NT2/D1 (cell line): ENCODE measurements around the gene TSPAN8.
"Not testable (repeated sequence)": the region's sequence is repeated elsewhere in the genome, so short reads cannot be mapped to it uniquely, and the experiment has no call there.

Experiments used
- DNase-seq: peaks from one replicate; pipeline ENCODE4 v3.0.0-alpha.2; 2011; ENCODE audit warnings: low read depth, low spot score
- H3K27me3 ChIP-seq: 2 replicates; pipeline ENCODE4 v1.6.0; 2011; ENCODE audit warnings: mild to moderate bottlenecking; ENCODE audit not compliant: insufficient read length, insufficient read depth
- H3K36me3 ChIP-seq: 2 replicates; pipeline ENCODE4 v1.6.1; 2011; ENCODE audit warnings: mild to moderate bottlenecking, low read length, mixed read lengths; ENCODE audit not compliant: insufficient read depth, insufficient read length
- H3K4me1 ChIP-seq: 2 replicates; pipeline ENCODE4 v1.5.1; 2011; ENCODE audit not compliant: insufficient read depth, insufficient read length
- H3K4me3 ChIP-seq: 2 replicates; pipeline ENCODE4 v1.5.1; 2011; ENCODE audit warnings: low read depth; ENCODE audit not compliant: insufficient read length
- H3K9ac ChIP-seq: 2 replicates; pipeline ENCODE4 v1.6.0; 2011; ENCODE audit warnings: low read depth; ENCODE audit not compliant: insufficient read length
- H3K9me3 ChIP-seq: 2 replicates; pipeline ENCODE4 v1.5.1; 2011; ENCODE audit warnings: mild to moderate bottlenecking, low read length; ENCODE audit not compliant: insufficient read depth
- SUZ12 ChIP-seq: IDR thresholded peaks from 2 replicates; pipeline ENCODE4 v1.6.1; 2011; ENCODE audit not compliant: insufficient read length, insufficient read depth; ENCODE audit errors: extremely low read depth
- YY1 ChIP-seq: IDR thresholded peaks from 2 replicates; pipeline ENCODE4 v1.6.1; 2011; ENCODE audit not compliant: insufficient read length, insufficient read depth
- ZNF274 ChIP-seq: IDR thresholded peaks from 2 replicates; pipeline ENCODE4 v1.6.1; 2011; ENCODE audit warnings: mild to moderate bottlenecking, low read depth, low read length

Gene TSPAN8

DNA sequence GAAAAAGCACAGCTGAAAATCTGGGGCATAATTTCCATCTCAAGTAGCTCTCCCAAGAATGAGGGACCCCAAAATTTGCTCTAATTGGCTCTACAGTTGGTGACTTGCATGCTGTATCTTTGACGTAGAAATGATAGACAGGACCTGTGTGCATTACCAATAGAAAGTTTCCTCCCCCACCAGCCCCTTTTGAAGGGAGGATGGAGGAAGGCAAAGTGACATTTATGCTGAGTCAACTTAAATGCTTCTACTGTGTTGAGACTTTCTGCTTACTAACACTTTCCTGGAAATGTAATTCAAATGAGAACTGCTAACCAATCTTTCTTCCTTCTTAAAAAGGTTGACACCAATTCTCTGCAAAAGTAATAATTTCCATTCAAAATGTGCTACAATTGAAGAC is 31.9 kb downstream of the TSPAN8 start:
- no peak for TF ChIP-seq SUZ12
- TF ChIP-seq ZNF274 = no peak
- no peak for TF ChIP-seq YY1

GRCh38 chr12:71125515-71125914 is 32.3 kb downstream of the TSPAN8 start:
- Histone ChIP-seq H3K9ac (no peak overlapping the region), H3K9me3 (no peaks in the 10 kb centered on the region), H3K4me1 (no peaks in the 10 kb centered on the region), H3K27me3 (no peaks in the 10 kb centered on the region), H3K36me3 (no peaks in the 10 kb centered on the region), H3K4me3 (no peak overlapping the region)
- DNase-seq = no peak
- TF ChIP-seq SUZ12 (no peak), YY1 (no peak), ZNF274 (no peak)

More for the DNA sequence above, 31.9 kb downstream of the TSPAN8 start:
- no peak overlapping the region for H3K9ac ChIP-seq
- no peak overlapping the region for H3K4me3 ChIP-seq
- H3K9me3 ChIP-seq = no peaks in the 10 kb centered on the region
- H3K4me1 ChIP-seq = no peaks in the 10 kb centered on the region
- no peaks in the 10 kb centered on the region for H3K27me3 ChIP-seq
- no peaks in the 10 kb centered on the region for H3K36me3 ChIP-seq
- no peak for DNase-seq

- TF ChIP-seq YY1 (no peak), ZNF274 (no peak), SUZ12 (no peak)
- H3K4me1 ChIP-seq = no peaks in the 10 kb centered on the region
- no peak overlapping the region for H3K4me3 ChIP-seq
- DNase-seq = no peak
- no peaks in the 10 kb centered on the region for H3K27me3 ChIP-seq
- H3K9ac ChIP-seq = no peak overlapping the region
- H3K9me3 ChIP-seq = no peaks in the 10 kb centered on the region
- H3K36me3 ChIP-seq = no peaks in the 10 kb centered on the region
These were observed 32.9 kb downstream of the TSPAN8 start for GRCh38 chr12:71124835-71125460.

DNA sequence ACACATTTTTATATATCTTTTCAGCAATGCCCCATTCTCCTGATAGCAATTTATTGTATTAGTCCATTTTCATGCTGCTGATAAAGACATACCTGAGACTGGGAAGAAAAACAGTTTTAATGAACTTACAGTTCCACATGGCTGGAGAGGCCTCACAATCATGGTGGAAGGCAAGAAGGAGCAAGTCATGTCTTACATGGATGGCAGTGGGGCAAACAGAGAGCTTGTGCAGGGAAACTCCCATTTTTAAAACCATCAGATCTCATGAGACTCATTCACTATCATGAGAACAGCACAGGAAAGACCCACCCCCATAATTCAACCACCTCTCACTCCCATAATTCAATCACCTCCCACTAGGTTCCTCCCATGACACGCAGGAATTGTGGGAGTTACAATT is 44.7 kb downstream of the TSPAN8 start:
- not testable (repeated sequence) for H3K27me3 ChIP-seq, H3K4me1 ChIP-seq, H3K4me3 ChIP-seq, H3K9ac ChIP-seq, DNase-seq
- Histone ChIP-seq H3K36me3 (peaks cover 26% of the 10 kb centered on the region), H3K9me3 (peaks cover 35% of the 10 kb centered on the region)

DNA sequence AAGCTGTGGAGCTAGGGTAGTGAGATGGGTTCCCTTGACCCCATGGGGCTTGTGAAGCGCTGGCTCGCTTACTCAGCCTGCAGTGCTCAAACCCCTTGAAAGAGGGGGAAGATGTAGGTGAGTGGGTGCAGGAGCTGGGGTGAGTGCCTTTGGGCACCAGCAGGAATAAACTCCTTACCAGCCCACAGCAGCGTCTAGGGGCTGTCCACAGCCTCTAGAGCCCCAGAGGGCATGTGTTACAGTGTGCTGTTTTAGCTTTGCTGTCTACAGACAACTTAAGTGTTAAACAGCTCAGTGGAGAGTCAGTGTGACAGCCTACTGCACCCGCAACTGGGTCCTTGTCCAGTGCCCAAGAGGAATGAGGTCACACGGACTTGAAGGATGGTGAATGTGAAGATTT is 48.0 kb downstream of the TSPAN8 start:
- no peak for DNase-seq
- no peaks in the 10 kb centered on the region for H3K27me3 ChIP-seq
- H3K4me1 ChIP-seq = no peaks in the 10 kb centered on the region
- TF ChIP-seq YY1 (no peak), SUZ12 (no peak), ZNF274 (no peak)
- peaks cover 22% of the 10 kb centered on the region for H3K36me3 ChIP-seq
- no peak overlapping the region for H3K9ac ChIP-seq
- no peak overlapping the region for H3K4me3 ChIP-seq
- peaks cover 35% of the 10 kb centered on the region for H3K9me3 ChIP-seq

DNA sequence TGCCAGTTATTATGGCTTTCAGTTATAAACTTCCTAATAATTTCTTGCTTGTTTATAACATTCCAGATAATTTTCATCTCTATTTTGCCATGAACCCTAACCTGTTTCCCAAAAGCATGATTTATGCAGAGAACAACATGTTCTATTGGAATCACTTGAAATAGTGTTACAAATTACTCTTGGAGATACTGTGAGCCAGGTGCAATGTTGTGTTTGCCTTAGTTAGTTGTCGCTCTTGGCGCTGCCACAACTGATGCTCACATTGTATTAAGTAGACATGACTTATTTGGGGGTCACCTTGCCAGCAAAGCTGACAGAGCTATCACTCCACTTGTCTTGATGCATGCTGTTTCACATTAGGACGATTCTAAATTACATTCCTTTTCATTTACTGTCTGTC is 49.4 kb downstream of the TSPAN8 start:
- no peak overlapping the region for H3K9ac ChIP-seq
- no peaks in the 10 kb centered on the region for H3K27me3 ChIP-seq
- H3K36me3 ChIP-seq = peaks cover 17% of the 10 kb centered on the region
- no peak for TF ChIP-seq SUZ12
- TF ChIP-seq YY1 = no peak
- TF ChIP-seq ZNF274 = no peak
- no peak overlapping the region for H3K4me3 ChIP-seq
- H3K4me1 ChIP-seq = no peaks in the 10 kb centered on the region
- H3K9me3 ChIP-seq = peaks cover 31% of the 10 kb centered on the region
- DNase-seq = no peak

DNA sequence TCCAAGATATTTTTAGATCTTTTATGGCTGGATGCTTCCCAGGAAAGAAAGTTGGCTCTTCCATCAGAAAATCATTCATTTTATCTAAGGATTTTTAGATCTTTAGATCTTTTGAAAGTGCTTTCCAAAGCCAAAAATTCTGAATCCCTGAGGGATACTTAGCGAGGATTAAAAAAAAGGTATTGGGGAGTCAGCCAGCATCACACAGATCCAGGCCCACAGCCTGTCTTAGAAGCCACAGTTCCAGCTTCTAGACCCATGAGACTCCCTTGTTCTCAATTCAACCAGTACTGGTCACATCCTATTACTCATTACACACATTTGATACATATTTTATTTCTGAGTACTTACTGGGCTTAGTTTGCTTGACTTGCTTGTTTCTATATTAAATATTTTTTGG is 49.9 kb downstream of the TSPAN8 start:
- H3K9me3 ChIP-seq = peaks cover 27% of the 10 kb centered on the region
- no peaks in the 10 kb centered on the region for H3K4me1 ChIP-seq
- H3K9ac ChIP-seq = no peak overlapping the region
- DNase-seq = no peak
- no peaks in the 10 kb centered on the region for H3K27me3 ChIP-seq
- H3K36me3 ChIP-seq = peaks cover 15% of the 10 kb centered on the region
- TF ChIP-seq SUZ12 (no peak), YY1 (no peak), ZNF274 (no peak)
- H3K4me3 ChIP-seq = no peak overlapping the region

DNA sequence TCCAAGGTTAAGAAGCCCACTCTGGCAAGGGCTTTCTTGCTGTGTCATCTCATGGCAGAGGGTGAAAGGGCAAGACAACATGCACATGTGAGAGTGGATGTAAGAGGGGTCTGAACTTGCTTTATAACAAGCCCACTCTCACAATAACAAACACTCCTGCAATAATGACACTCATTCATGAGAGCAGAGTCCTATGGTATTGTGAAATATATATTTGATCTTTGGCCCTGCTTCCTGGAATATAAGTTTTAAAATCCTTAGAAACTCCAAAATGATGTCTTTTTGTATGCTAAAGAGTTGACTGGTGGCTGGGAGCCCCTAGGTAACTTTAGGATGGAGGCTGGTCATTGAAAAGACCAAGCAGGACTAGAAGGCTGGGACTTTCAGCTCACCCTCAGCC is 51.8 kb downstream of the TSPAN8 start:
- no peak overlapping the region for H3K9ac ChIP-seq
- no peak for DNase-seq
- H3K36me3 ChIP-seq = peaks cover 8% of the 10 kb centered on the region
- H3K27me3 ChIP-seq = no peaks in the 10 kb centered on the region
- H3K9me3 ChIP-seq = peaks cover 14% of the 10 kb centered on the region
- no peak overlapping the region for H3K4me3 ChIP-seq
- no peaks in the 10 kb centered on the region for H3K4me1 ChIP-seq
- TF ChIP-seq SUZ12 = no peak
